ENCODE results near the gene CACNA1C. TPM values are rescaled to one million over a fixed set of nuclear protein-coding genes. Genes with fewer than 3 reads are reported as not detected.
A peak's percentile ranks its signal among the peaks of the same experiment; 100 is the strongest.

The CACNA1C gene
- total RNA-seq, 1 experiment from 2014 or later, result 1.1 TPM

- Histone ChIP-seq H3K9ac (ENCODE audit: extremely low read depth, insufficient read length, low read length) (no peak overlapping the region), H3K56ac (ENCODE audit: insufficient read length, low read depth, low read length) (no peak overlapping the region)
These were observed 290.9 kb downstream of the CACNA1C start for GRCh38 chr12:2343681-2344080.

More at GRCh38 chr12:2343681-2344080, 290.9 kb downstream of the CACNA1C start:
- Histone ChIP-seq H3K4me2 (ENCODE audit: insufficient read depth, insufficient read length, low read length) (no peak overlapping the region), H3K27ac (ENCODE audit: insufficient read length, low read depth, low read length) (no peak overlapping the region), H3K79me2 (ENCODE audit: insufficient read depth, low read length) (no peaks in the 10 kb centered on the region), H3K27me3 (ENCODE audit: insufficient read depth, low read length) (no peaks in the 10 kb centered on the region), H3K9me3 (ENCODE audit: control insufficient read depth, low read depth, low read length) (no peaks in the 10 kb centered on the region), H3K14ac (ENCODE audit: insufficient read depth, low read length) (no peak overlapping the region), H3K18ac (ENCODE audit: insufficient read length, low read depth, low read length) (no peak overlapping the region), H2BK5ac (ENCODE audit: insufficient read length, low read length) (no peak overlapping the region), H4K91ac (ENCODE audit: insufficient read length, low read depth, low read length) (no peak overlapping the region), H3K79me1 (ENCODE audit: insufficient read depth, low read depth, low read length, poor library complexity, severe bottlenecking) (no peaks in the 10 kb centered on the region), H3T11ph (ENCODE audit: low read length) (no peak overlapping the region), H3K23ac (ENCODE audit: insufficient read length, low read depth, low read length) (no peak overlapping the region), H2BK20ac (ENCODE audit: low read depth, low read length, poor library complexity, severe bottlenecking) (no peak overlapping the region), H4K8ac (replicated peaks; ENCODE audit: insufficient read length, low read depth, low read length) (no peak overlapping the region), H4K20me1 (ENCODE audit: control insufficient read depth, insufficient read depth, insufficient read length) (no peaks in the 10 kb centered on the region), H2BK120ac (ENCODE audit: low read depth, low read length, poor library complexity, severe bottlenecking) (no peak overlapping the region), H2BK15ac (ENCODE audit: low read depth, low read length) (no peak overlapping the region), H4K5ac (ENCODE audit: insufficient read length, low read depth, low read length) (no peak overlapping the region), H2AFZ (ENCODE audit: low read length) (no peak overlapping the region), H3K4ac (ENCODE audit: low read depth, low read length) (no peak overlapping the region), H2BK12ac (ENCODE audit: insufficient read length, low read depth, low read length) (no peak overlapping the region), H3K23me2 (ENCODE audit: insufficient read length, low read depth, low read length, poor library complexity, severe bottlenecking) (no peaks in the 10 kb centered on the region), H3K4me1 (ENCODE audit: insufficient read depth, low read length) (peaks cover 15% of the 10 kb centered on the region; the same call in 1 of the 2 replicates), H2AK5ac (ENCODE audit: insufficient read length, low read length) (no peak overlapping the region)
- DNase-seq, result no peak
- Mint-ChIP-seq H3K27ac (peak overlapping the region in 2 of 3 experiments; percentile 7 to 19; a peak in 1 of 7 replicates), H3K27me3 (ENCODE audit: low read depth) (no peaks in the 10 kb centered on the region), H3K4me1 (peaks cover 35 to 37% of the 10 kb centered on the region in 2 experiments), H3K36me3 (ENCODE audit: insufficient read depth in 1 of 3, low read depth in 3 of 3) (no peaks in the 10 kb centered on the region; a peak in 1 of 7 replicates), H3K9me3 (no peaks in the 10 kb centered on the region), H3K4me3 (no peak overlapping the region)
- TF ChIP-seq, protein P1, sequence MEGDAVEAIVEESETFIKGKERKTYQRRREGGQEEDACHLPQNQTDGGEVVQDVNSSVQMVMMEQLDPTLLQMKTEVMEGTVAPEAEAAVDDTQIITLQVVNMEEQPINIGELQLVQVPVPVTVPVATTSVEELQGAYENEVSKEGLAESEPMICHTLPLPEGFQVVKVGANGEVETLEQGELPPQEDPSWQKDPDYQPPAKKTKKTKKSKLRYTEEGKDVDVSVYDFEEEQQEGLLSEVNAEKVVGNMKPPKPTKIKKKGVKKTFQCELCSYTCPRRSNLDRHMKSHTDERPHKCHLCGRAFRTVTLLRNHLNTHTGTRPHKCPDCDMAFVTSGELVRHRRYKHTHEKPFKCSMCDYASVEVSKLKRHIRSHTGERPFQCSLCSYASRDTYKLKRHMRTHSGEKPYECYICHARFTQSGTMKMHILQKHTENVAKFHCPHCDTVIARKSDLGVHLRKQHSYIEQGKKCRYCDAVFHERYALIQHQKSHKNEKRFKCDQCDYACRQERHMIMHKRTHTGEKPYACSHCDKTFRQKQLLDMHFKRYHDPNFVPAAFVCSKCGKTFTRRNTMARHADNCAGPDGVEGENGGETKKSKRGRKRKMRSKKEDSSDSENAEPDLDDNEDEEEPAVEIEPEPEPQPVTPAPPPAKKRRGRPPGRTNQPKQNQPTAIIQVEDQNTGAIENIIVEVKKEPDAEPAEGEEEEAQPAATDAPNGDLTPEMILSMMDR (conservative IDR thresholded peaks at IDR 0.05), result no peak
- WGBS (ENCODE audit: extremely low coverage, insufficient read length, low lambda C conversion rate), result no CpG with 5 or more reads among the region's 4 CpGs

All from H9 (cell line).